Measurements from ENCODE around the gene CANX. TPM values are rescaled to one million over a fixed set of nuclear protein-coding genes. Genes with fewer than 3 reads are reported as not detected.
"Not testable (repeated sequence)": the region's sequence is repeated elsewhere in the genome, so short reads cannot be mapped to it uniquely, and the experiment has no call there.

CANX gene
- total and polyA plus RNA-seq, 5 donors: 119 to 694 (median 512) TPM

DNA sequence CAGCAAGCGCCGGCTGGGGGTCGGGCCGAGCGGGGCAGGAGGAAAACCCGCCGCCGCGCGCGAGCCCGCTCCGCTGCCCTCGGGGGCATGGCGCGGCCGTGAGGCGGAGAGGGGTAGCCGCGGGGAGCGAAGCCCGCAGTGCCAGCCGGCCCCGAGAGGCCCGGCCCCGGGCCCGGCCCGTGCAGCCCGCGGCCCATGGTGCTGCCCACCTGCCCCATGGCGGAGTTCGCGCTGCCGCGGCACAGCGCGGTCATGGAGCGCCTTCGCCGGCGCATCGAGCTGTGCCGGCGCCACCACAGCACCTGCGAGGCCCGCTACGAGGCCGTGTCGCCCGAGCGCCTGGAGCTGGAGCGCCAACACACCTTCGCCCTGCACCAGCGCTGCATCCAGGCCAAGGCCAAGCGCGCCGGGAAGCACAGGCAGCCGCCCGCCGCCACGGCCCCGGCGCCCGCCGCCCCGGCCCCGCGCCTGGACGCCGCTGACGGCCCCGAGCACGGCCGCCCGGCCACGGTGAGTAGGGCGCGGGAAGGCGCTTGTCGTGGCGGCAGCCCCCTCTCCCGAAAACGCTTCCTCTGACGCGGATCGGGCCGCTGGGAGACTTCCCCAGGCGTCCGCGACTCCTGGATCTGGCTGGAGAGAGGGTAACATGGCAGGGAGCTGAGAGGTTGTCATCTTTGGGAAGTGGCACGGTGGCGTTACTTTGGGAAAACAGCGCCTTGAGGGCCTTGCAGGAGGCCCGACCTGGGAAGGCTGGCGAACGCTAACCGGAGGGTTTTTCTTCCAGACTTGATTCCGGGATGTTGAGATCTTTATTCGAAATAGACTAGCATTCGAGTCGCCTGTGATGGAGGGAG is 34.4 kb downstream of the CANX start:
- DNase-seq (peak; percentile 27 to 76 (median 74)), ATAC-seq (peak; percentile 60 to 65)
- no peaks in the 10 kb centered on the region for H3K27me3 ChIP-seq (ENCODE audit: control insufficient read depth, insufficient read depth)
- H3K9me3 ChIP-seq (ENCODE audit: control insufficient read depth, low read length): no peaks in the 10 kb centered on the region
- intact Hi-C loops (cut with DNase I): loop anchor here in 2 of 4 donors (2.0 to 10.0 kb wide), 2 partner anchors 62 to 172 kb away; partner anchors contain the start of gene TBC1D9B (in 1 of the 2)
- WGBS: under 1% methylated on average over 101 of the region's 101 CpGs
- peak overlapping the region; percentile 90 for H3K27ac ChIP-seq (ENCODE audit: low read length)
- H3K4me3 ChIP-seq (ENCODE audit: low read length): peak overlapping the region; percentile 92
- peaks cover 3% of the 10 kb centered on the region for H3K4me1 ChIP-seq (ENCODE audit: control insufficient read depth, insufficient read depth, low read length)

GRCh38 chr5:179733772-179734126 is 35.0 kb downstream of the CANX start:
- peak overlapping the region; percentile 90 for H3K27ac ChIP-seq (ENCODE audit: low read length)
- intact Hi-C loops (cut with DNase I): loop anchor here in 2 of 4 donors (2.0 to 10.0 kb wide), 2 partner anchors 61 to 171 kb away; partner anchors contain the start of gene TBC1D9B (in 1 of the 2)
- peaks cover 3% of the 10 kb centered on the region for H3K4me1 ChIP-seq (ENCODE audit: control insufficient read depth, insufficient read depth, low read length)
- ATAC-seq: no peak
- WGBS: 0% methylated on average over 2 of the region's 2 CpGs
- H3K4me3 ChIP-seq (ENCODE audit: low read length): peak overlapping the region; percentile 92
- DNase-seq: no peak
- no peaks in the 10 kb centered on the region for H3K27me3 ChIP-seq (ENCODE audit: control insufficient read depth, insufficient read depth)
- no peaks in the 10 kb centered on the region for H3K9me3 ChIP-seq (ENCODE audit: control insufficient read depth, low read length)

- peak overlapping the region; percentile 92 for H3K4me3 ChIP-seq (ENCODE audit: low read length)
- WGBS: 75% methylated on average over 12 of the region's 12 CpGs
- intact Hi-C loops (cut with DNase I): loop anchor here in 1 of 4 donors (10.0 kb wide), 1 partner anchor 170 kb away; the partner anchor contains the start of gene TBC1D9B
- ATAC-seq: no peak
- no peak overlapping the region for H3K27ac ChIP-seq (ENCODE audit: low read length)
- no peaks in the 10 kb centered on the region for H3K27me3 ChIP-seq (ENCODE audit: control insufficient read depth, insufficient read depth)
- H3K4me1 ChIP-seq (ENCODE audit: control insufficient read depth, insufficient read depth, low read length): peaks cover 3% of the 10 kb centered on the region
- H3K9me3 ChIP-seq (ENCODE audit: control insufficient read depth, low read length): no peaks in the 10 kb centered on the region
- DNase-seq: no peak
Measured at GRCh38 chr5:179734536-179735164, 35.9 kb downstream of the CANX start.

DNA sequence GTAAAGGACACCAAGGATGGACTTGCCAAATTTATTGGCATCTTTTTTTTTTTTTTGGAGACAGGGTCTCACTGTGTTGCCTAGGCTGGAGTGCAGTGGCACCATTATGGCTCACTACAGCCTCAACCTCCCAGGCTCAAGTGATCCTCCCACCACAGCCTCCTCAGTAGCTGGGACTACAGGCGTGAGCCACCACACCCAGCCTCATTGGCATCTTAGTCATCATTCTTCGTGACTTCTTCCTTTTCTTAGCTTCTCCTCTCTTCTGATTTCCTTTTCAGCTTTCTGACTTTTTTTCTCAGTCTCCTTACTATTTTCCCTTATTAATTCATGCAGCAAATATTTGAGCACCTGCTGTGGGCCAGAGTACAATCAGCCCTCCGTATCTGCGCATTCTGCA is 40.0 kb downstream of the CANX start:
- Histone ChIP-seq H3K9me3 (ENCODE audit: control insufficient read depth, low read length) (no peaks in the 10 kb centered on the region), H3K4me3 (ENCODE audit: low read length) (no peak overlapping the region), H3K27ac (ENCODE audit: low read length) (no peak overlapping the region), H3K27me3 (ENCODE audit: control insufficient read depth, insufficient read depth) (no peaks in the 10 kb centered on the region), H3K4me1 (ENCODE audit: control insufficient read depth, insufficient read depth, low read length) (peaks cover 3% of the 10 kb centered on the region)
- WGBS: 93% methylated on average over 4 of the region's 4 CpGs
- DNase-seq: no peak
- intact Hi-C loops (cut with DNase I): loop anchor here in 1 of 4 donors (10.0 kb wide), 1 partner anchor 166 kb away; the partner anchor contains the start of gene TBC1D9B
- ATAC-seq: no peak

GRCh38 chr5:179744106-179744505 is 45.3 kb downstream of the CANX start:
- WGBS: 85% methylated on average over 7 of the region's 7 CpGs
- H3K27me3 ChIP-seq (ENCODE audit: control insufficient read depth, insufficient read depth); H3K4me1 ChIP-seq (ENCODE audit: control insufficient read depth, insufficient read depth, low read length); intact Hi-C loops (cut with DNase I); ATAC-seq; H3K4me3 ChIP-seq (ENCODE audit: low read length); H3K27ac ChIP-seq (ENCODE audit: low read length); DNase-seq; H3K9me3 ChIP-seq (ENCODE audit: control insufficient read depth, low read length): not testable (repeated sequence)

- DNase-seq (no peak), ATAC-seq (no peak)
- intact Hi-C loops (cut with DNase I): no loop called here
- no peak overlapping the region for H3K27ac ChIP-seq (ENCODE audit: low read length)
- no peaks in the 10 kb centered on the region for H3K27me3 ChIP-seq (ENCODE audit: control insufficient read depth, insufficient read depth)
- H3K4me1 ChIP-seq (ENCODE audit: control insufficient read depth, insufficient read depth, low read length): peaks cover 5% of the 10 kb centered on the region
- H3K4me3 ChIP-seq (ENCODE audit: low read length): no peak overlapping the region
- no peaks in the 10 kb centered on the region for H3K9me3 ChIP-seq (ENCODE audit: control insufficient read depth, low read length)
- 82% methylated on average over 2 of the region's 2 CpGs for WGBS
Measured at GRCh38 chr5:179746872-179747271, 48.1 kb downstream of the CANX start.

- Histone ChIP-seq H3K4me3 (ENCODE audit: low read length) (no peak overlapping the region), H3K27me3 (ENCODE audit: control insufficient read depth, insufficient read depth) (no peaks in the 10 kb centered on the region), H3K27ac (ENCODE audit: low read length) (no peak overlapping the region), H3K9me3 (ENCODE audit: control insufficient read depth, low read length) (no peaks in the 10 kb centered on the region), H3K4me1 (ENCODE audit: control insufficient read depth, insufficient read depth, low read length) (peaks cover 5% of the 10 kb centered on the region)
- WGBS: 91% methylated on average over 3 of the region's 3 CpGs
- intact Hi-C loops (cut with DNase I): no loop called here
- DNase-seq (no peak), ATAC-seq (no peak)
Measured at GRCh38 chr5:179747811-179748210, 49.0 kb downstream of the CANX start.

- H3K4me1 ChIP-seq (ENCODE audit: control insufficient read depth, insufficient read depth, low read length): peaks cover 5% of the 10 kb centered on the region
- no peaks in the 10 kb centered on the region for H3K27me3 ChIP-seq (ENCODE audit: control insufficient read depth, insufficient read depth)
- no peak overlapping the region for H3K4me3 ChIP-seq (ENCODE audit: low read length)
- ATAC-seq (no peak), DNase-seq (peak in 1 of 3 donors; percentile 10)
- 76% methylated on average over 8 of the region's 8 CpGs for WGBS
- H3K27ac ChIP-seq (ENCODE audit: low read length): no peak overlapping the region
- H3K9me3 ChIP-seq (ENCODE audit: control insufficient read depth, low read length): no peaks in the 10 kb centered on the region
- intact Hi-C loops (cut with DNase I): no loop called here
Measured at GRCh38 chr5:179749857-179750508, 51.2 kb downstream of the CANX start.

DNA sequence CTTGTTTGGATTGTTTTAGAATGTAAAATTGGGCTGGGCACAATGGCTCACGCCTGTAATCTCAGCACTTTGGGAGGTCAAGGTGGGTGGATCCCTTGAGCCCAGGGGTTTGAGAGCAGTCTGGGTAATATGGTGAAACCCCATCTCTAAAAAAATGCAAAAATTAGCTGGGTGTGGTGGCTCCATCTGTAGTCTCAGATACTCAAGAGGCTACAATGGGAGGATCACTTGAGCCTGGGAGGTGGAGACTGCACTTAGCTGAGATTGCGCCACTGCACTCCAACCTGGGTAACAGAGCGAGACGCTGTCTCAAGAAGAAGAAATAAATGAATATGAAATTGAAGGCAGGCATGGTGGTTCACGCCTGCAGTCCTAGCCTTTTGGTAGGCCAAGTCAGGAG is 55.2 kb downstream of the CANX start:
- intact Hi-C loops (cut with DNase I): no loop called here
- WGBS: 92% methylated on average over 5 of the region's 5 CpGs
- H3K27ac ChIP-seq (ENCODE audit: low read length): no peak overlapping the region
- H3K27me3 ChIP-seq (ENCODE audit: control insufficient read depth, insufficient read depth): no peaks in the 10 kb centered on the region
- no peak overlapping the region for H3K4me3 ChIP-seq (ENCODE audit: low read length)
- ATAC-seq (no peak), DNase-seq (peak in 1 of 3 donors; percentile 1)
- H3K9me3 ChIP-seq (ENCODE audit: control insufficient read depth, low read length): no peaks in the 10 kb centered on the region
- no peaks in the 10 kb centered on the region for H3K4me1 ChIP-seq (ENCODE audit: control insufficient read depth, insufficient read depth, low read length)

DNA sequence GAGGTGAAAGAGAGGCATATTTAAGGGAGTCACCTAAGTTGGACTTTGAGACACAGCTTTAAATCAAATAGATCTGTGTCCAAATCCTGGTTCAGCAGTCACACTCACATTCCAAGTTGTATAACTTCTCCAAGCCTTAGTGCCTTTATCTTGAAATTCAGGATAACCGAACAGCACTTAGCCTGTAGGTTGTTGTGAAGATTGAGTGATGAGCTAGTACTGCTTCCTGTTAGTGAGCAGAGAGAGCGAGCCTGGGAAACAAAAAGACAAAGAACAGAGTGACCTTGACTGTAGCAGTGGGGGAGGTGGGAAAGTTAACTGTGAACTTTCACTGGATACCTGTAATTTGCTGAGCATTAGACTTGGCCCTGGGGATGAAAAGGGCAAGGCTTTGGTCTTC is 56.3 kb downstream of the CANX start:
- Histone ChIP-seq H3K27me3 (ENCODE audit: control insufficient read depth, insufficient read depth) (no peaks in the 10 kb centered on the region), H3K27ac (ENCODE audit: low read length) (no peak overlapping the region), H3K4me3 (ENCODE audit: low read length) (no peak overlapping the region), H3K4me1 (ENCODE audit: control insufficient read depth, insufficient read depth, low read length) (peaks cover under 1% of the 10 kb centered on the region), H3K9me3 (ENCODE audit: control insufficient read depth, low read length) (no peaks in the 10 kb centered on the region)
- intact Hi-C loops (cut with DNase I): no loop called here
- 31% methylated on average over 2 of the region's 2 CpGs for WGBS
- DNase-seq: no peak
- peak in 1 of 2 donors; percentile 44 for ATAC-seq

GRCh38 chr5:179758955-179759354 is 60.2 kb downstream of the CANX start:
- Histone ChIP-seq H3K9me3 (ENCODE audit: control insufficient read depth, low read length) (no peaks in the 10 kb centered on the region), H3K27me3 (ENCODE audit: control insufficient read depth, insufficient read depth) (no peaks in the 10 kb centered on the region), H3K4me3 (ENCODE audit: low read length) (no peak overlapping the region), H3K4me1 (ENCODE audit: control insufficient read depth, insufficient read depth, low read length) (peaks cover 11% of the 10 kb centered on the region), H3K27ac (ENCODE audit: low read length) (no peak overlapping the region)
- WGBS: 86% methylated on average over 8 of the region's 8 CpGs
- intact Hi-C loops (cut with DNase I): no loop called here
- ATAC-seq (no peak), DNase-seq (peak in 1 of 3 donors; percentile 1)

Measured in right cardiac atrium (tissue), 5 donors.